SK-N-SH (cell line): Measurements from ENCODE around the gene DUSP9. TPM values are rescaled to one million over a fixed set of nuclear protein-coding genes. Genes with fewer than 3 reads are reported as not detected.

ENCODE experiments used
- CTCF ChIA-PET: fragments of 300-600, 350-600 bp; formaldehyde crosslinking; extraction: SDS; loops from one replicate; lab custom pipeline; 2021; lab: Yijun Ruan, JAX
- POLR2A ChIA-PET: fragments of 350-600 bp; sonication (Branson Sonifier 250); formaldehyde crosslinking; extraction: SDS; loops from one replicate; lab custom pipeline; 2020; ENCODE audit warnings: antibody characterized with exemption, inconsistent platforms; lab: Yijun Ruan, JAX
- DNase-seq: peaks from one replicate; pipeline ENCODE4 v3.0.0; 2012
- H2AFZ ChIP-seq: fragments of 200-600 bp; sonication (generic); 2 replicates; pipeline ENCODE4 v1.8.1; 2016; ENCODE audit warnings: antibody characterized with exemption, mild to moderate bottlenecking, low read depth
- H3F3A ChIP-seq: fragments of 200-600 bp; sonication (generic); replicated peaks from 2 replicates; pipeline ENCODE3; 2016; ENCODE audit warnings: antibody characterized with exemption, mild to moderate bottlenecking; ENCODE audit not compliant: insufficient read depth
- H3K27ac ChIP-seq, 2 experiments: fragments of 200-500 bp in 1 of 2; fragments of 200-600 bp in 1 of 2; sonication (Bioruptor generic) in 1 of 2; sonication (generic), shearing (Covaris generic) in 1 of 2; 2 replicates each; pipeline versions ENCODE4 v1.5.1 to v1.6.1; 2014 to 2016; ENCODE audit warnings: low read depth in 2 of 2, inconsistent platforms in 1 of 2, low read length in 1 of 2, mild to moderate bottlenecking in 1 of 2, mixed read lengths in 1 of 2
- H3K27me3 ChIP-seq: fragments of 200-600 bp; sonication (generic), shearing (Covaris generic); 2 replicates; pipeline ENCODE4 v1.6.1; 2016; ENCODE audit warnings: mixed run types; ENCODE audit not compliant: insufficient read depth
- H3K36me3 ChIP-seq, 2 experiments: fragments of 200-500 bp in 1 of 2; fragments of 200-600 bp in 1 of 2; sonication (Bioruptor generic) in 1 of 2; sonication (generic) in 1 of 2; replicated peaks in 1 of 2; 2 replicates each; pipeline versions ENCODE3 to v1.5.1; 2014 to 2016; ENCODE audit warnings: low read length in 1 of 2, mild to moderate bottlenecking in 1 of 2; ENCODE audit not compliant: insufficient read depth in 2 of 2, control insufficient read depth in 1 of 2
- H3K4me1 ChIP-seq, 2 experiments: fragments of 200-500 bp in 1 of 2; fragments of 200-600 bp in 1 of 2; sonication (Bioruptor generic) in 1 of 2; sonication (generic), shearing (Covaris generic) in 1 of 2; 2 replicates each; pipeline versions ENCODE4 v1.5.1 to v1.6.1; 2014 to 2016; ENCODE audit warnings: low read depth in 1 of 2, low read length in 1 of 2, mixed run types in 1 of 2; ENCODE audit not compliant: insufficient read depth in 2 of 2, control insufficient read depth in 1 of 2
- H3K4me2 ChIP-seq: fragments of 200-600 bp; sonication (generic), shearing (Covaris generic); 2 replicates; pipeline ENCODE4 v1.6.1; 2017; ENCODE audit warnings: mixed run types
- H3K4me3 ChIP-seq, 2 experiments: fragments of 200-500 bp in 1 of 2; fragments of 200-600 bp in 1 of 2; sonication (Bioruptor generic) in 1 of 2; sonication (generic), shearing (Covaris generic) in 1 of 2; 2 replicates each; pipeline versions ENCODE4 v1.5.1 to v1.8.1; 2014 to 2016; ENCODE audit warnings: low read depth in 2 of 2, inconsistent platforms in 1 of 2, low read length in 1 of 2, mild to moderate bottlenecking in 1 of 2, mixed read lengths in 1 of 2, moderate library complexity in 1 of 2
- H3K79me2 ChIP-seq: fragments of 200-600 bp; sonication (generic); 2 replicates; pipeline ENCODE4 v1.8.1; 2017; ENCODE audit warnings: mild to moderate bottlenecking; ENCODE audit not compliant: insufficient read depth
- H3K9ac ChIP-seq: fragments of 200-600 bp; sonication (generic); 2 replicates; pipeline ENCODE4 v1.6.1; 2017; ENCODE audit warnings: mixed run types
- H3K9me2 ChIP-seq: fragments of 200-600 bp; sonication (generic); 2 replicates; pipeline ENCODE4 v1.6.1; 2017; ENCODE audit warnings: mixed run types
- H3K9me3 ChIP-seq: fragments of 200-600 bp; sonication (generic); 2 replicates; pipeline ENCODE4 v1.6.1; 2017; ENCODE audit warnings: mixed run types, mild to moderate bottlenecking, moderate library complexity
- H4K20me1 ChIP-seq: fragments of 200-600 bp; sonication (generic); 2 replicates; pipeline ENCODE4 v1.6.1; 2017; ENCODE audit warnings: mild to moderate bottlenecking, mixed run types; ENCODE audit not compliant: insufficient read depth
- CHD2 ChIP-seq: fragments of 150-350 bp; IDR thresholded peaks from 2 replicates; pipeline ENCODE4 v1.6.1; 2018; ENCODE audit warnings: low read length; ENCODE audit not compliant: partially characterized antibody
- EZH2phosphoT487 ChIP-seq: fragments of 200-600 bp; sonication (generic); IDR thresholded peaks from 2 replicates; pipeline ENCODE4 v1.6.1; 2017; ENCODE audit warnings: low read depth, mixed run types, mild to moderate bottlenecking, antibody characterized with exemption, moderate library complexity, borderline replicate concordance
- GATA2 ChIP-seq: sonication (generic); formaldehyde crosslinking; IDR thresholded peaks from 2 replicates; pipeline ENCODE4 v1.5.0; 2020; ENCODE audit warnings: mild to moderate bottlenecking, missing genetic modification reagents
- MXI1 ChIP-seq: IDR thresholded peaks from 2 replicates; pipeline ENCODE4 v1.6.1; 2012; ENCODE audit warnings: mild to moderate bottlenecking, low read depth, low read length, improper control_type of control experiment
- NFIC ChIP-seq: IDR thresholded peaks from 2 replicates; pipeline ENCODE4 v1.4.0; 2012; ENCODE audit warnings: borderline replicate concordance
- NRF1 ChIP-seq: IDR thresholded peaks from 2 replicates; pipeline ENCODE4 v1.6.1; 2012; ENCODE audit warnings: low read depth, mild to moderate bottlenecking, low read length
- POLR2AphosphoS5 ChIP-seq: IDR thresholded peaks from 2 replicates; pipeline ENCODE4 v1.6.1; 2012; ENCODE audit warnings: low read depth, low read length
- RAD21 ChIP-seq: IDR thresholded peaks from 2 replicates; pipeline ENCODE4 v1.6.1; 2012; ENCODE audit warnings: mild to moderate bottlenecking, low read length
- RCOR1 ChIP-seq: fragments of 150-350 bp; IDR thresholded peaks from 2 replicates; pipeline ENCODE4 v1.6.1; 2017; ENCODE audit warnings: antibody characterized with exemption, low read length
- TAF1 ChIP-seq: IDR thresholded peaks from 2 replicates; pipeline ENCODE4 v1.6.1; 2012; ENCODE audit warnings: low read depth, mild to moderate bottlenecking, low read length, moderate library complexity, borderline replicate concordance
- WGBS: methylation state at CpG from one replicate; pipeline ENCODE4 v1.1.6; 2017; ENCODE audit warnings: low lambda C conversion rate; 5-methylcytosine and 5-hydroxymethylcytosine counted together
- polyA plus RNA-seq, 3 experiments: library from polyadenylated mRNA; depleted of rRNA; stranded (reverse); fragments of >200 nt; gene quantifications; 2 replicates each; pipeline ENCODE4 v1.2.3, GENCODE V29; 2012
- TF ChIP-seq, protein P1 (sequence below): IDR thresholded peaks from 2 replicates; pipeline ENCODE4; 2012
- TF ChIP-seq, protein P2 (sequence below): fragments of 150-350 bp; IDR thresholded peaks from 2 replicates; pipeline ENCODE4 v1.6.1; 2016; ENCODE audit warnings: mild to moderate bottlenecking, low read depth, low read length
- TF ChIP-seq, protein P3 (sequence below): fragments of 200-600 bp; sonication (generic); IDR thresholded peaks from 2 replicates; pipeline ENCODE4 v1.6.1; 2017; ENCODE audit warnings: antibody characterized with exemption, mild to moderate bottlenecking, moderate library complexity
- TF ChIP-seq, protein P4 (sequence below): fragments of 150-350 bp; IDR thresholded peaks from 2 replicates; pipeline ENCODE4 v1.6.1; 2017; ENCODE audit warnings: antibody characterized with exemption, low read length, low read depth, borderline replicate concordance
- TF ChIP-seq, protein P5 (sequence below): IDR thresholded peaks from 2 replicates; pipeline ENCODE4 v1.4.0; 2012; ENCODE audit warnings: low read depth, borderline replicate concordance

The DUSP9 gene
- polyA plus RNA-seq, 1 of the 3 experiments (the other 2 are of a cell fraction): 0.05 TPM

DNA sequence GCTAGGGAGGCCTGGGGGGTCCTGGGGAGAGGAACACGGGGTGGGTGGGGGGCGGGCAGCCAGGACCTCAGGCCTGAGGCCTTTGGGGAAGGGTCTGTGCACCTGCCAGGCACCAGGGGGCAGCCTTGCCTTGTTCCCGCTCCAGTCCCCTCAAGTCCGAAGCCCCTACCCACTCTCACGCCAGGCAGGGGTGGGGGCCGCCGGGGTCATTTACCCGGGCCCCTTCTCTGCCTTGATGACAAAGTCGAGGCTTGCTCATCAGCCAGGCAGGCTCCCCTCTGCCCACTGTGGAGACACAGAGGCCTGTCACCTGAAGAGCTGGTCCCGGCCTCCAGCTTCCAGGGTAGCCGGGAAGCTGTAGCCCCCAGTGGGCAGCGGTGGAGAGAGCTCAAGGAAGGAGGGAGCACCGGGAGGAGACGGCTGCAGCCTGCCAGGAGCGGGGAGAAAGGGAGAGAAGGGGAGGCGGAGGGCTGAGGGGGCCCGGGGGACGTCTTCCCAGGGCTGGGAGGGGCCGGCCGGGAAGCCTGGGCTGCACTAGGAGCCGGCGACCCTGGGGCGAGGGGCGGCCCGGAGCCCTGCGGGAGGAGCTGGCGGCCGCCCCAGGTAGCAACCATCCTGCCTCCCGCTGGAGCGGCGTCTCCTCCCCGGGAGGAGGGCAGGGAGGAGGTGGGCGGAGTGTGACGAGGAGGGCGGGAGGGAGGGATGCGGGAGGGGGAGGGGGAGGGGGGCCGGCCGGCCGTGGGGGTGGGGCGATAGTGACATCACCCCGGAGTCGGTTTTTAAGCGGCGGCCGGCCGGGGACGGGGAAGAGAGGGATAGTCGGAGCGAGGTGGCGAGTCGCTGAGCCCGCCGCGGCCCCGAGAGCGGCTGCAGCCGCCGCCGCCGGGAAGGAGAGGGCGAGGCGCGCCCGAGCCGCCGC, 40.4 kb downstream of the DUSP9 start, which contains the start of gene SLC6A8:
SLC6A8 (plus strand) TSS at position 806 of the 919 bp plus-strand sequence. CDS start 649 bp downstream, outside the sequence.
- Histone ChIP-seq H3F3A (no peaks in the 10 kb centered on the region), H3K4me1 (peaks cover 0 to 43% of the 10 kb centered on the region in 2 experiments; a peak in 1 of 4 replicates), H3K36me3 (peaks cover 0 to 2% of the 10 kb centered on the region in 2 experiments), H3K9me3 (no peaks in the 10 kb centered on the region), H2AFZ (no peak within 1 kb of the TSS), H3K9ac (peak within 1 kb of the TSS; percentile 49; the same call in 1 of the 2 replicates), H3K4me3 (peak within 1 kb of the TSS in 1 of 2 experiments; percentile 56; a peak in 2 of 4 replicates), H3K9me2 (no peaks in the 10 kb centered on the region), H4K20me1 (peaks cover 9% of the 10 kb centered on the region; the same call in 1 of the 2 replicates), H3K4me2 (peak within 1 kb of the TSS; percentile 73), H3K27me3 (peaks cover 7% of the 10 kb centered on the region; the same call in 1 of the 2 replicates), H3K79me2 (peaks cover 12% of the 10 kb centered on the region), H3K27ac (peak within 1 kb of the TSS in 1 of 2 experiments; percentile 69; a peak in 2 of 4 replicates)
- ChIA-PET CTCF (interaction anchor here (0.6 to 4.5 kb wide), 8 partner anchors 15 to 217 kb away, joined by 3 to 33 read pairs (median 4); partner anchors contain the start of gene HAUS7), POLR2A (no interaction called here)
- TF ChIP-seq NFIC (no peak), GATA2 (CRISPR knock-in tag) (no peak), NRF1 (no peak), POLR2AphosphoS5 (peak; percentile 69), CHD2 (no peak), MXI1 (no peak), RAD21 (peak; percentile 30; the same call in 1 of the 2 replicates), TAF1 (peak; percentile 68), RCOR1 (no peak), EZH2phosphoT487 (no peak)
- TF ChIP-seq, protein P1, sequence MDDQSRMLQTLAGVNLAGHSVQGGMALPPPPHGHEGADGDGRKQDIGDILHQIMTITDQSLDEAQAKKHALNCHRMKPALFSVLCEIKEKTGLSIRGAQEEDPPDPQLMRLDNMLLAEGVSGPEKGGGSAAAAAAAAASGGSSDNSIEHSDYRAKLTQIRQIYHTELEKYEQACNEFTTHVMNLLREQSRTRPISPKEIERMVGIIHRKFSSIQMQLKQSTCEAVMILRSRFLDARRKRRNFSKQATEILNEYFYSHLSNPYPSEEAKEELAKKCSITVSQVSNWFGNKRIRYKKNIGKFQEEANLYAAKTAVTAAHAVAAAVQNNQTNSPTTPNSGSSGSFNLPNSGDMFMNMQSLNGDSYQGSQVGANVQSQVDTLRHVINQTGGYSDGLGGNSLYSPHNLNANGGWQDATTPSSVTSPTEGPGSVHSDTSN: no peak
- TF ChIP-seq, protein P2, sequence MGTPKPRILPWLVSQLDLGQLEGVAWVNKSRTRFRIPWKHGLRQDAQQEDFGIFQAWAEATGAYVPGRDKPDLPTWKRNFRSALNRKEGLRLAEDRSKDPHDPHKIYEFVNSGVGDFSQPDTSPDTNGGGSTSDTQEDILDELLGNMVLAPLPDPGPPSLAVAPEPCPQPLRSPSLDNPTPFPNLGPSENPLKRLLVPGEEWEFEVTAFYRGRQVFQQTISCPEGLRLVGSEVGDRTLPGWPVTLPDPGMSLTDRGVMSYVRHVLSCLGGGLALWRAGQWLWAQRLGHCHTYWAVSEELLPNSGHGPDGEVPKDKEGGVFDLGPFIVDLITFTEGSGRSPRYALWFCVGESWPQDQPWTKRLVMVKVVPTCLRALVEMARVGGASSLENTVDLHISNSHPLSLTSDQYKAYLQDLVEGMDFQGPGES: no peak
- TF ChIP-seq, protein P3, sequence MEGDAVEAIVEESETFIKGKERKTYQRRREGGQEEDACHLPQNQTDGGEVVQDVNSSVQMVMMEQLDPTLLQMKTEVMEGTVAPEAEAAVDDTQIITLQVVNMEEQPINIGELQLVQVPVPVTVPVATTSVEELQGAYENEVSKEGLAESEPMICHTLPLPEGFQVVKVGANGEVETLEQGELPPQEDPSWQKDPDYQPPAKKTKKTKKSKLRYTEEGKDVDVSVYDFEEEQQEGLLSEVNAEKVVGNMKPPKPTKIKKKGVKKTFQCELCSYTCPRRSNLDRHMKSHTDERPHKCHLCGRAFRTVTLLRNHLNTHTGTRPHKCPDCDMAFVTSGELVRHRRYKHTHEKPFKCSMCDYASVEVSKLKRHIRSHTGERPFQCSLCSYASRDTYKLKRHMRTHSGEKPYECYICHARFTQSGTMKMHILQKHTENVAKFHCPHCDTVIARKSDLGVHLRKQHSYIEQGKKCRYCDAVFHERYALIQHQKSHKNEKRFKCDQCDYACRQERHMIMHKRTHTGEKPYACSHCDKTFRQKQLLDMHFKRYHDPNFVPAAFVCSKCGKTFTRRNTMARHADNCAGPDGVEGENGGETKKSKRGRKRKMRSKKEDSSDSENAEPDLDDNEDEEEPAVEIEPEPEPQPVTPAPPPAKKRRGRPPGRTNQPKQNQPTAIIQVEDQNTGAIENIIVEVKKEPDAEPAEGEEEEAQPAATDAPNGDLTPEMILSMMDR: peak; percentile 30
- TF ChIP-seq, protein P4, sequence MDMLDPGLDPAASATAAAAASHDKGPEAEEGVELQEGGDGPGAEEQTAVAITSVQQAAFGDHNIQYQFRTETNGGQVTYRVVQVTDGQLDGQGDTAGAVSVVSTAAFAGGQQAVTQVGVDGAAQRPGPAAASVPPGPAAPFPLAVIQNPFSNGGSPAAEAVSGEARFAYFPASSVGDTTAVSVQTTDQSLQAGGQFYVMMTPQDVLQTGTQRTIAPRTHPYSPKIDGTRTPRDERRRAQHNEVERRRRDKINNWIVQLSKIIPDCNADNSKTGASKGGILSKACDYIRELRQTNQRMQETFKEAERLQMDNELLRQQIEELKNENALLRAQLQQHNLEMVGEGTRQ: no peak
- TF ChIP-seq, protein P5, sequence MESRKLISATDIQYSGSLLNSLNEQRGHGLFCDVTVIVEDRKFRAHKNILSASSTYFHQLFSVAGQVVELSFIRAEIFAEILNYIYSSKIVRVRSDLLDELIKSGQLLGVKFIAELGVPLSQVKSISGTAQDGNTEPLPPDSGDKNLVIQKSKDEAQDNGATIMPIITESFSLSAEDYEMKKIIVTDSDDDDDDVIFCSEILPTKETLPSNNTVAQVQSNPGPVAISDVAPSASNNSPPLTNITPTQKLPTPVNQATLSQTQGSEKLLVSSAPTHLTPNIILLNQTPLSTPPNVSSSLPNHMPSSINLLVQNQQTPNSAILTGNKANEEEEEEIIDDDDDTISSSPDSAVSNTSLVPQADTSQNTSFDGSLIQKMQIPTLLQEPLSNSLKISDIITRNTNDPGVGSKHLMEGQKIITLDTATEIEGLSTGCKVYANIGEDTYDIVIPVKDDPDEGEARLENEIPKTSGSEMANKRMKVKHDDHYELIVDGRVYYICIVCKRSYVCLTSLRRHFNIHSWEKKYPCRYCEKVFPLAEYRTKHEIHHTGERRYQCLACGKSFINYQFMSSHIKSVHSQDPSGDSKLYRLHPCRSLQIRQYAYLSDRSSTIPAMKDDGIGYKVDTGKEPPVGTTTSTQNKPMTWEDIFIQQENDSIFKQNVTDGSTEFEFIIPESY: no peak
- DNase-seq: peak; percentile 87
- 33% methylated on average over 24 of the region's 66 CpGs for WGBS
